GM10248 (cell line): ENCODE data around the gene NSFL1C.

ENCODE experiments used
- CTCF ChIA-PET: fragments of 300-600 bp; sonication (Branson Sonifier 250); formaldehyde crosslinking; extraction: SDS; loops from one replicate; lab custom pipeline; 2021; ENCODE audit warnings: antibody characterized with exemption; lab: Yijun Ruan, JAX
- POLR2A ChIA-PET: fragments of 350-650 bp; sonication (Branson Sonifier 250); formaldehyde crosslinking; extraction: SDS; loops from one replicate; lab custom pipeline; 2020; ENCODE audit warnings: antibody characterized with exemption; lab: Yijun Ruan, JAX
- DNase-seq: peaks from one replicate; pipeline ENCODE4 v3.0.0; 2012; ENCODE audit errors: extremely low spot score
- TF ChIP-seq, protein P1 (sequence below): IDR thresholded peaks from 2 replicates; pipeline ENCODE4 v1.5.1; 2012; ENCODE audit warnings: mild to moderate bottlenecking, low read depth; ENCODE audit errors: extremely low read depth, missing control alignments, control extremely low read depth

Gene NSFL1C

GRCh38 chr20:1474817-1475603, 8.4 kb upstream of the NSFL1C start:
- POLR2A ChIA-PET = no interaction called here
- CTCF ChIA-PET = interaction anchor here (1.0 to 1.7 kb wide), 2 partner anchors 29 to 162 kb away, joined by 4 read pairs; no protein-coding TSS in a partner anchor
- DNase-seq = no peak
- TF ChIP-seq, protein P1, sequence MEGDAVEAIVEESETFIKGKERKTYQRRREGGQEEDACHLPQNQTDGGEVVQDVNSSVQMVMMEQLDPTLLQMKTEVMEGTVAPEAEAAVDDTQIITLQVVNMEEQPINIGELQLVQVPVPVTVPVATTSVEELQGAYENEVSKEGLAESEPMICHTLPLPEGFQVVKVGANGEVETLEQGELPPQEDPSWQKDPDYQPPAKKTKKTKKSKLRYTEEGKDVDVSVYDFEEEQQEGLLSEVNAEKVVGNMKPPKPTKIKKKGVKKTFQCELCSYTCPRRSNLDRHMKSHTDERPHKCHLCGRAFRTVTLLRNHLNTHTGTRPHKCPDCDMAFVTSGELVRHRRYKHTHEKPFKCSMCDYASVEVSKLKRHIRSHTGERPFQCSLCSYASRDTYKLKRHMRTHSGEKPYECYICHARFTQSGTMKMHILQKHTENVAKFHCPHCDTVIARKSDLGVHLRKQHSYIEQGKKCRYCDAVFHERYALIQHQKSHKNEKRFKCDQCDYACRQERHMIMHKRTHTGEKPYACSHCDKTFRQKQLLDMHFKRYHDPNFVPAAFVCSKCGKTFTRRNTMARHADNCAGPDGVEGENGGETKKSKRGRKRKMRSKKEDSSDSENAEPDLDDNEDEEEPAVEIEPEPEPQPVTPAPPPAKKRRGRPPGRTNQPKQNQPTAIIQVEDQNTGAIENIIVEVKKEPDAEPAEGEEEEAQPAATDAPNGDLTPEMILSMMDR = peak; percentile 10

DNA sequence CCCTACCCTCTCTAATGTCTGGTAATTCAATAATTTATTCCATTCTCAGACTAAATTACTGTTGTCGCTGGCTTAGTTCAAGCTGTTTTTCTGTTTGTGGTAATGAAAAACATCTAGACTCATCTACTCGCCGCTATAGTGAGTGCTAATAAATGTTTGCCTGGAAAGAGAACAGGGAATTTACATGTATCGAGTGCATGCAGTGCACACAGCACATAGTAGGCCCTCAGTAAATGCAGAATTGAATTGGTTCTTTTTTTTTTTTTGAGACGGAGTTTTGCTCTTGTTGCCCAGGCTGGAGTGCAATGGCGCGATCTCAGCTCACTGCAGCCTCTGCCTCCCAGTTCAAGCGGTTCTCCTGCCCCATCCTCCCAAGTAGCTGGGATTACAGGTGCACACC, 7.7 kb upstream of the NSFL1C start:
- ChIA-PET POLR2A (no interaction called here), CTCF (interaction anchor here (1.2 to 1.7 kb wide), 3 partner anchors 30 to 162 kb away, joined by 3 to 17 read pairs (median 4); no protein-coding TSS in a partner anchor)
- TF ChIP-seq, protein P1 = no peak
- DNase-seq = no peak

DNA sequence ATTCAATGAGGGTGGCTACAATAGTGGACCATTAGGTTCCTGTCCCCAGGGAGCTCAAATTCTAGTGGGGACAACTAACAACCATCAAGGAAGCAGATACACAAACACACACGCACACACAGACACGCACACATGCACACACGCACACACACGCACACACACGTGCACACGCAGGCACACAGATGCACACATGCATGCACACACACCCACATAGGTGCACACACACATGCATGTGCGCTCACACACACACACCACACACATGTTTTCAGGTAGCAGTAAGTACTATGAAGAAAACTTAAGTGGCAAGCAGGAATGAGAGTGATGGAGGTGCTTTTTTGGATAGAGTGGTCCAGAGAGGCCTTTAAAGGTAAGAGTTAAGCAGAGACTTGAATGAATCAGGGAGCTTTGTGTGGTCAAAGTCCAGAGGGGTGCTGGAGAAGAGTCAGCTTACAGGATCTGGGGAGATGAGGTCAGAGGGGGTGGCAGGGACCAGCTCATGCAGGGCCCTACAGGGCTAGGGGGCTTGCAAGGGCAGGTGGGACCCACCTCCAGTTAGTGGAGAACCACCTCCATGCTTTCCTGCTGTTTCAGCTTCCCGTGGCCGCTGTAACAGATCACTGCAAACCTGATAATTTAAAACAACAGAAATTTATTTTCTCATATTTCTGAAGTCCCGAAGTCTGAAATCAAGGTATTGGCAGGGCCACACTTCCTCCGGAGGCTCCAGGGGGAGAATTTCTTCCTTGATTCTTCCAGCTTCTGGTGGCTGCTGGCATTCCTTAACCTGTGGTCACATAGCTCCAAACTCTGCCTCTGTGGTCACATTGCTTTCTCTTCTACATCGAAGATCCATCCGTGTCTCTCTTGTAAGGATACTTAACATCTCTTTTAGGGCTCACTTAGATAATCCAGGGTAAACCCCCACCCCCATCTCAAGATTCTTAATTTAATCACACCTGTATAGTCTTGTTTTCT, 6.9 kb upstream of the NSFL1C start:
- ChIA-PET POLR2A (no interaction called here), CTCF (interaction anchor here (1.0 to 1.7 kb wide), 4 partner anchors 30 to 304 kb away, joined by 3 to 17 read pairs (median 4); no protein-coding TSS in a partner anchor)
- TF ChIP-seq, protein P1 = no peak
- no peak for DNase-seq

GRCh38 chr20:1472556-1473245, 6.1 kb upstream of the NSFL1C start:
- ChIA-PET POLR2A (no interaction called here), CTCF (interaction anchor here (1.0 to 1.7 kb wide), 3 partner anchors 31 to 304 kb away, joined by 4 to 17 read pairs (median 5); no protein-coding TSS in a partner anchor)
- no peak for DNase-seq
- TF ChIP-seq, protein P1 = no peak

- CTCF ChIA-PET = no interaction called here
- POLR2A ChIA-PET = no interaction called here
- no peak for DNase-seq
- TF ChIP-seq, protein P1 = no peak
These were observed 4.6 kb upstream of the NSFL1C start for GRCh38 chr20:1471242-1471641.
